AG10803 (cell line): ENCODE results near the gene IYD.
A peak's percentile ranks its signal among the peaks of the same experiment; 100 is the strongest.
"Not testable (repeated sequence)": the region's sequence is repeated elsewhere in the genome, so short reads cannot be mapped to it uniquely, and the experiment has no call there.

Experiments
- DNase-seq: peaks from one replicate; pipeline ENCODE4 v3.0.0; 2010; ENCODE audit warnings: low read depth
- H3K4me3 ChIP-seq: 2 replicates; pipeline ENCODE4 v1.5.1; 2011; ENCODE audit warnings: mild to moderate bottlenecking, low read length, control low read depth
- CTCF ChIP-seq: conservative IDR thresholded peaks from 2 replicates; pipeline ENCODE4 v1.5.1; 2011; ENCODE audit warnings: mild to moderate bottlenecking, low read length, control low read depth, inconsistent platforms

The IYD gene

GRCh38 chr6:150363733-150364132, 5.1 kb upstream of the IYD start:
- no peak for TF ChIP-seq CTCF
- no peak for DNase-seq
- H3K4me3 ChIP-seq: no peak overlapping the region

GRCh38 chr6:150366118-150366778, 2.6 kb upstream of the IYD start:
- DNase-seq: no peak
- TF ChIP-seq CTCF: no peak
- H3K4me3 ChIP-seq: no peak overlapping the region

GRCh38 chr6:150369408-150369807, 596 bp downstream of the IYD start:
- DNase-seq: no peak
- no peak for TF ChIP-seq CTCF
- H3K4me3 ChIP-seq: no peak overlapping the region

GRCh38 chr6:150370112-150370511, 1.3 kb downstream of the IYD start:
- DNase-seq: no peak
- TF ChIP-seq CTCF: no peak
- H3K4me3 ChIP-seq: no peak overlapping the region

GRCh38 chr6:150371356-150371755, 2.5 kb downstream of the IYD start:
- DNase-seq: no peak
- no peak overlapping the region for H3K4me3 ChIP-seq
- TF ChIP-seq CTCF: no peak

- DNase-seq: peak; percentile 44
- no peak for TF ChIP-seq CTCF
- no peak overlapping the region for H3K4me3 ChIP-seq
Measured at GRCh38 chr6:150372051-150372450, 3.2 kb downstream of the IYD start.

- no peak overlapping the region for H3K4me3 ChIP-seq
- DNase-seq: peak; percentile 95
- TF ChIP-seq CTCF: no peak
Measured at GRCh38 chr6:150373260-150373701, 4.5 kb downstream of the IYD start.

- DNase-seq, H3K4me3 ChIP-seq: not testable (repeated sequence)
Measured at GRCh38 chr6:150374346-150374745, 5.5 kb downstream of the IYD start.
